K562 (cell line): ENCODE data around the gene ANTKMT. TPM values are rescaled to one million over a fixed set of nuclear protein-coding genes. Genes with fewer than 3 reads are reported as not detected.
A peak's percentile ranks its signal among the peaks of the same experiment; 100 is the strongest.

Source experiments
- BHLHE40 ChIP-seq: IDR thresholded peaks from 2 replicates; pipeline ENCODE4 v1.6.1; 2011; ENCODE audit warnings: low read length, improper control_type of control experiment
- DDX20 ChIP-seq: fragments of 450-650 bp; IDR thresholded peaks from 2 replicates; pipeline ENCODE4 v1.6.1; 2016; ENCODE audit warnings: missing genetic modification characterization, low read depth, mild to moderate bottlenecking, missing compliant biosample characterization, moderate library complexity
- FOSL1 ChIP-seq: fragments of 200-800 bp; sonication (Bioruptor generic); conservative IDR thresholded peaks from 2 replicates; pipeline ENCODE4 v1.6.1; 2016; ENCODE audit warnings: missing genetic modification characterization, missing compliant biosample characterization
- FOXM1 ChIP-seq, 2 experiments: fragments of 450-650 bp in 1 of 2; sonication (generic) in 1 of 2; formaldehyde crosslinking in 1 of 2; IDR thresholded peaks; 2 replicates each; pipeline versions ENCODE4 v1.6.1 to v1.9.0; 2017 to 2022; ENCODE audit warnings: low read depth in 2 of 2, mild to moderate bottlenecking in 2 of 2, missing genetic modification reagents in 1 of 2, moderate library complexity in 1 of 2
- IFI16 ChIP-seq: fragments of 250-450 bp; sonication (Bioruptor Pico); IDR thresholded peaks from 2 replicates; pipeline ENCODE4 v2.1.2; 2022; ENCODE audit warnings: mild to moderate bottlenecking, inconsistent platforms
- MEF2D ChIP-seq: conservative IDR thresholded peaks from 2 replicates; pipeline ENCODE4 v1.6.1; 2016; ENCODE audit warnings: low read depth, missing genetic modification characterization, missing compliant biosample characterization
- MEIS2 ChIP-seq: fragments of 450-650 bp; IDR thresholded peaks from 2 replicates; pipeline ENCODE4 v1.6.1; 2014; ENCODE audit warnings: mild to moderate bottlenecking; ENCODE audit not compliant: partially characterized antibody
- PML ChIP-seq: IDR thresholded peaks from 2 replicates; pipeline ENCODE4 v1.6.1; 2012; ENCODE audit warnings: low read length, inconsistent platforms
- PRMT5 ChIP-seq: sonication (generic); formaldehyde crosslinking; IDR thresholded peaks from 2 replicates; pipeline ENCODE4 v1.5.0; 2020; ENCODE audit warnings: missing genetic modification reagents
- PRPF4 ChIP-seq: fragments of 200-400 bp; formaldehyde crosslinking; IDR thresholded peaks from one replicate; pipeline ENCODE4 v1.6.1; 2017; ENCODE audit warnings: low read length, low read depth, mild to moderate bottlenecking; ENCODE audit not compliant: insufficient read depth, poor library complexity, severe bottlenecking
- RBM25 ChIP-seq: fragments of 200-400 bp; formaldehyde crosslinking; IDR thresholded peaks from 2 replicates; pipeline ENCODE4 v1.6.1; 2018; ENCODE audit warnings: low read length, low read depth, moderate library complexity; ENCODE audit not compliant: severe bottlenecking
- SMARCB1 ChIP-seq: IDR thresholded peaks from 2 replicates; pipeline ENCODE4 v1.6.1; 2011; ENCODE audit warnings: improper control_type of control experiment, low read depth; ENCODE audit not compliant: insufficient read length
- SPI1 ChIP-seq: IDR thresholded peaks from 2 replicates; pipeline ENCODE4 v1.6.1; 2011; ENCODE audit warnings: low read depth, low read length, control low read depth, borderline replicate concordance
- TBP ChIP-seq: optimal IDR thresholded peaks from 2 replicates; pipeline ENCODE3; 2011; ENCODE audit warnings: low read depth, low read length, improper control_type of control experiment
- ZFPM2 ChIP-seq: fragments of 250-450 bp; sonication (Bioruptor Pico); IDR thresholded peaks from 2 replicates; pipeline ENCODE4 v1.5.1; 2022; ENCODE audit warnings: mild to moderate bottlenecking
- polyA plus RNA-seq, 8 experiments: library from polyadenylated mRNA; depleted of rRNA in 4 of 8; stranded (reverse) in 5 of 8; unstranded in 3 of 8; fragments of >200 nt; fragmentation: Nextera tagmentation in 2 of 8; fragmentation: Illumina TruSeq in 1 of 8; extraction: Ambion mirVana in 2 of 8; extraction: Trizol in 1 of 8; gene quantifications; 2 replicates each; pipeline versions ENCODE4 v1.2.1 to v1.2.3, GENCODE V29; 2011 to 2014; ENCODE audit warnings: inconsistent platforms in 1 of 8, missing spikeins in 1 of 8
- total RNA-seq, 7 experiments: library from RNA; depleted of rRNA in 6 of 7; stranded (reverse); fragments of >200 nt in 6 of 7; fragmentation: Illumina TruSeq in 2 of 7; extraction: Trizol in 2 of 7; gene quantifications; 2 replicates each; pipeline versions ENCODE4 v1.2.1 to v1.2.3, GENCODE V29; 2011 to 2021; ENCODE audit warnings: low replicate concordance in 1 of 7
- TF ChIP-seq, protein P1 (sequence below): sonication (generic); formaldehyde crosslinking; IDR thresholded peaks from 2 replicates; pipeline ENCODE4 v1.9.0; 2022; ENCODE audit warnings: mild to moderate bottlenecking, missing genetic modification reagents
- TF ChIP-seq, protein P2 (sequence below): sonication (generic); formaldehyde crosslinking; IDR thresholded peaks from 2 replicates; pipeline ENCODE4 v1.8.0; 2022; ENCODE audit warnings: mild to moderate bottlenecking, missing genetic modification reagents
- TF ChIP-seq, protein P3 (sequence below), 2 experiments: IDR thresholded peaks; 2 replicates each; pipeline ENCODE4 v1.6.1; 2012; ENCODE audit warnings: improper control_type of control experiment in 2 of 2, low read depth in 2 of 2, low read length in 2 of 2, borderline replicate concordance in 1 of 2
- TF ChIP-seq, protein P4 (sequence below), 2 experiments: fragments of 200-800 bp in 1 of 2; sonication (Bioruptor generic) in 1 of 2; sonication (generic) in 1 of 2; formaldehyde crosslinking in 1 of 2; IDR thresholded peaks in 1 of 2; conservative IDR thresholded peaks in 1 of 2; 2 replicates each; pipeline versions ENCODE4 v1.5.0 to v1.6.1; 2016 to 2020; ENCODE audit warnings: missing compliant biosample characterization in 1 of 2, missing genetic modification characterization in 1 of 2, missing genetic modification reagents in 1 of 2
- TF ChIP-seq, protein P5 (sequence below): fragments of 450-650 bp; IDR thresholded peaks from 2 replicates; pipeline ENCODE4 v1.6.1; 2017; ENCODE audit warnings: mild to moderate bottlenecking, moderate library complexity

The ANTKMT gene
- total and polyA plus RNA-seq, 9 of the 15 experiments (the other 6 are each of a cell fraction or from before 2014, with no cell fraction given): 0.58 to 217 (median 19.1) TPM

DNA sequence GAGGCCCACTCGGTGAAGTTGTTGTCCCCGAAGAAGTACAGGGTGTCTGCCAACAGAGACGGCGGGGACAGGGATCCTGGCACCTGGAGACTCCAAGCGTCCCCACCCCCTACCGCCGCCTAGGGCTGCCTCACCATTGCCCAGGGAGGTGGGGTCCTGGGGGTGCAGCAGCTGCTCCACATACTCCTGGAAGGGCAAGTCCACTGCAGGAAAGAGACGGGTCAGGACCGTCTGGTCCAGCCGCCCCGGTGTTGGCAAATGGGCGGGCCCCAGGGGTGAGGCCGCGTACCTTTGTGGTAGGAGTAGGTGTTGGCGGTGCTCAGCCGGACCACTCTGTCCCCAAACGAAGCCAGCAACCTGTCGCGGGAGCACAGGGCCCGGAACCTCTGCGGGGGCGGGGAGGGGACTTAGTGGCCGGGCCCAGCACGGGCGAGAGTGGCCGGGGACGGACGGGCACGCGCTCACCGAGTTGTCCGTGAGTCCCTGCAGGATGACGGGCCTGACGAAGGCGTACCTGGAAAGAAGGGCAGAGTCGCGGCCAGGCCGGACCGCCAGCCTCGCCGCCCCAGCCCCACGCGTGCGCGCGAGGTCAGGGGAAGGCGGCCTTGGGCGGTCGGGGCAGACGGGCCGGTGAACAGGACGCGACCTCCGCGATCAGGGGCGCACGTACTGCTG, 37.4 kb upstream of the ANTKMT start (continued):
- TF ChIP-seq, protein P1, sequence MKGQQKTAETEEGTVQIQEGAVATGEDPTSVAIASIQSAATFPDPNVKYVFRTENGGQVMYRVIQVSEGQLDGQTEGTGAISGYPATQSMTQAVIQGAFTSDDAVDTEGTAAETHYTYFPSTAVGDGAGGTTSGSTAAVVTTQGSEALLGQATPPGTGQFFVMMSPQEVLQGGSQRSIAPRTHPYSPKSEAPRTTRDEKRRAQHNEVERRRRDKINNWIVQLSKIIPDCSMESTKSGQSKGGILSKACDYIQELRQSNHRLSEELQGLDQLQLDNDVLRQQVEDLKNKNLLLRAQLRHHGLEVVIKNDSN (CRISPR knock-in tag): peak; percentile 43; the same call in 1 of the 2 replicates
- TF ChIP-seq ZFPM2 (peak; percentile 85; the same call in 1 of the 2 replicates), FOSL1 (no peak), MEF2D (tag) (no peak), BHLHE40 (no peak; the same call in 1 of the 2 replicates), SMARCB1 (no peak), TBP (no peak), SPI1 (no peak), PML (no peak), MEIS2 (no peak), PRMT5 (CRISPR knock-in tag) (0 out of 2 replicates have a peak, but pooled peaks have one; percentile 18), RBM25 (no peak), DDX20 (no peak), PRPF4 (no peak), FOXM1 (IDR thresholded peaks at IDR 0.05; ENCODE audit: low read depth) (no peak), FOXM1 (CRISPR knock-in tag; IDR thresholded peaks at IDR 0.05; ENCODE audit: low read depth) (peak; percentile 71; the same call in 1 of the 2 replicates), IFI16 (CRISPR knock-in tag) (no peak)
- TF ChIP-seq, protein P2, sequence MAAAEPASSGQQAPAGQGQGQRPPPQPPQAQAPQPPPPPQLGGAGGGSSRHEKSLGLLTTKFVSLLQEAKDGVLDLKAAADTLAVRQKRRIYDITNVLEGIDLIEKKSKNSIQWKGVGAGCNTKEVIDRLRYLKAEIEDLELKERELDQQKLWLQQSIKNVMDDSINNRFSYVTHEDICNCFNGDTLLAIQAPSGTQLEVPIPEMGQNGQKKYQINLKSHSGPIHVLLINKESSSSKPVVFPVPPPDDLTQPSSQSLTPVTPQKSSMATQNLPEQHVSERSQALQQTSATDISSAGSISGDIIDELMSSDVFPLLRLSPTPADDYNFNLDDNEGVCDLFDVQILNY (CRISPR knock-in tag): no peak
- TF ChIP-seq, protein P3, sequence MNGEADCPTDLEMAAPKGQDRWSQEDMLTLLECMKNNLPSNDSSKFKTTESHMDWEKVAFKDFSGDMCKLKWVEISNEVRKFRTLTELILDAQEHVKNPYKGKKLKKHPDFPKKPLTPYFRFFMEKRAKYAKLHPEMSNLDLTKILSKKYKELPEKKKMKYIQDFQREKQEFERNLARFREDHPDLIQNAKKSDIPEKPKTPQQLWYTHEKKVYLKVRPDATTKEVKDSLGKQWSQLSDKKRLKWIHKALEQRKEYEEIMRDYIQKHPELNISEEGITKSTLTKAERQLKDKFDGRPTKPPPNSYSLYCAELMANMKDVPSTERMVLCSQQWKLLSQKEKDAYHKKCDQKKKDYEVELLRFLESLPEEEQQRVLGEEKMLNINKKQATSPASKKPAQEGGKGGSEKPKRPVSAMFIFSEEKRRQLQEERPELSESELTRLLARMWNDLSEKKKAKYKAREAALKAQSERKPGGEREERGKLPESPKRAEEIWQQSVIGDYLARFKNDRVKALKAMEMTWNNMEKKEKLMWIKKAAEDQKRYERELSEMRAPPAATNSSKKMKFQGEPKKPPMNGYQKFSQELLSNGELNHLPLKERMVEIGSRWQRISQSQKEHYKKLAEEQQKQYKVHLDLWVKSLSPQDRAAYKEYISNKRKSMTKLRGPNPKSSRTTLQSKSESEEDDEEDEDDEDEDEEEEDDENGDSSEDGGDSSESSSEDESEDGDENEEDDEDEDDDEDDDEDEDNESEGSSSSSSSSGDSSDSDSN (IDR thresholded peaks at IDR 0.05; ENCODE audit: borderline replicate concordance in 1 of 2, low read depth in 2 of 2, low read length in 2 of 2): no peak; a peak in 1 of 4 replicates
- TF ChIP-seq, protein P4, sequence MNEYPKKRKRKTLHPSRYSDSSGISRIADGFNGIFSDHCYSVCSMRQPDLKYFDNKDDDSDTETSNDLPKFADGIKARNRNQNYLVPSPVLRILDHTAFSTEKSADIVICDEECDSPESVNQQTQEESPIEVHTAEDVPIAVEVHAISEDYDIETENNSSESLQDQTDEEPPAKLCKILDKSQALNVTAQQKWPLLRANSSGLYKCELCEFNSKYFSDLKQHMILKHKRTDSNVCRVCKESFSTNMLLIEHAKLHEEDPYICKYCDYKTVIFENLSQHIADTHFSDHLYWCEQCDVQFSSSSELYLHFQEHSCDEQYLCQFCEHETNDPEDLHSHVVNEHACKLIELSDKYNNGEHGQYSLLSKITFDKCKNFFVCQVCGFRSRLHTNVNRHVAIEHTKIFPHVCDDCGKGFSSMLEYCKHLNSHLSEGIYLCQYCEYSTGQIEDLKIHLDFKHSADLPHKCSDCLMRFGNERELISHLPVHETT (CRISPR knock-in tag; conservative IDR thresholded peaks at IDR 0.05 in 1 of 2, IDR thresholded peaks at IDR 0.05 in 1 of 2): no peak
- TF ChIP-seq, protein P5, sequence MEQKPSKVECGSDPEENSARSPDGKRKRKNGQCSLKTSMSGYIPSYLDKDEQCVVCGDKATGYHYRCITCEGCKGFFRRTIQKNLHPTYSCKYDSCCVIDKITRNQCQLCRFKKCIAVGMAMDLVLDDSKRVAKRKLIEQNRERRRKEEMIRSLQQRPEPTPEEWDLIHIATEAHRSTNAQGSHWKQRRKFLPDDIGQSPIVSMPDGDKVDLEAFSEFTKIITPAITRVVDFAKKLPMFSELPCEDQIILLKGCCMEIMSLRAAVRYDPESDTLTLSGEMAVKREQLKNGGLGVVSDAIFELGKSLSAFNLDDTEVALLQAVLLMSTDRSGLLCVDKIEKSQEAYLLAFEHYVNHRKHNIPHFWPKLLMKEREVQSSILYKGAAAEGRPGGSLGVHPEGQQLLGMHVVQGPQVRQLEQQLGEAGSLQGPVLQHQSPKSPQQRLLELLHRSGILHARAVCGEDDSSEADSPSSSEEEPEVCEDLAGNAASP: no peak
